Measurements from ENCODE around the gene RNF19B.

RNF19B gene

GRCh38 chr1:32903991-32904785 lies 60.4 kb downstream of the RNF19B start:
- peak; percentile 20 for TF ChIP-seq CTCF (IDR thresholded peaks at IDR 0.05; ENCODE audit: low read depth, low read length, missing control alignments)
- Histone ChIP-seq H3K27me3 (replicated peaks) (no peaks in the 10 kb centered on the region), H3K4me3 (ENCODE audit: low read depth, low read length) (no peak overlapping the region), H3K36me3 (replicated peaks) (no peaks in the 10 kb centered on the region), H3K27ac (no peak overlapping the region)
- no peak for DNase-seq
- in situ Hi-C loops (cut with HindIII; ENCODE audit: low pct_ligation_motif_present, low sequenced_read_pairs): no loop called here

GRCh38 chr1:32902535-32902920 lies 62.1 kb downstream of the RNF19B start:
- H3K27me3 ChIP-seq (replicated peaks): no peaks in the 10 kb centered on the region
- in situ Hi-C loops (cut with HindIII; ENCODE audit: low pct_ligation_motif_present, low sequenced_read_pairs): no loop called here

GRCh38 chr1:32901823-32902534 lies 62.6 kb downstream of the RNF19B start:
- H3K4me3 ChIP-seq (ENCODE audit: low read depth, low read length): peak overlapping the region; percentile 62
- H3K27ac ChIP-seq: no peak overlapping the region
- in situ Hi-C loops (cut with HindIII; ENCODE audit: low pct_ligation_motif_present, low sequenced_read_pairs): no loop called here
- no peaks in the 10 kb centered on the region for H3K36me3 ChIP-seq (replicated peaks)
- no peak for DNase-seq
- no peak for TF ChIP-seq CTCF (IDR thresholded peaks at IDR 0.05; ENCODE audit: low read depth, low read length, missing control alignments)
- no peaks in the 10 kb centered on the region for H3K27me3 ChIP-seq (replicated peaks)

More at GRCh38 chr1:32902535-32902920, 62.1 kb downstream of the RNF19B start:
- Histone ChIP-seq H3K27ac (no peak overlapping the region), H3K36me3 (replicated peaks) (no peaks in the 10 kb centered on the region), H3K4me3 (ENCODE audit: low read depth, low read length) (no peak overlapping the region)
- TF ChIP-seq CTCF (IDR thresholded peaks at IDR 0.05; ENCODE audit: low read depth, low read length, missing control alignments): no peak
- DNase-seq: no peak

GRCh38 chr1:32900956-32901822 lies 63.4 kb downstream of the RNF19B start, which contains the start of gene TMEM54:
Gene TMEM54, minus strand, starts transcription at chr1:32901389. Its CDS starts 151 bp downstream, at chr1:32901238.
- Histone ChIP-seq H3K27me3 (replicated peaks) (no peaks in the 10 kb centered on the region), H3K36me3 (replicated peaks) (no peaks in the 10 kb centered on the region), H3K27ac (no peak within 1 kb of the TSS), H3K4me3 (ENCODE audit: low read depth, low read length) (peak within 1 kb of the TSS; percentile 62)
- DNase-seq: no peak
- TF ChIP-seq CTCF (IDR thresholded peaks at IDR 0.05; ENCODE audit: low read depth, low read length, missing control alignments): peak; percentile 3
- in situ Hi-C loops (cut with HindIII; ENCODE audit: low pct_ligation_motif_present, low sequenced_read_pairs): no loop called here

- Histone ChIP-seq H3K4me3 (ENCODE audit: low read depth, low read length) (peak overlapping the region; percentile 58), H3K27ac (no peak overlapping the region), H3K27me3 (replicated peaks) (no peaks in the 10 kb centered on the region), H3K36me3 (replicated peaks) (no peaks in the 10 kb centered on the region)
- no peak for DNase-seq
- in situ Hi-C loops (cut with HindIII; ENCODE audit: low pct_ligation_motif_present, low sequenced_read_pairs): no loop called here
- no peak for TF ChIP-seq CTCF (IDR thresholded peaks at IDR 0.05; ENCODE audit: low read depth, low read length, missing control alignments)
Observed at GRCh38 chr1:32900371-32900955, 64.1 kb downstream of the RNF19B start.

All from brain microvascular endothelial cell (primary cell).